SK-N-SH (cell line): ENCODE measurements around the gene PLEKHA4.

ENCODE experiments used
- CHD2 ChIP-seq: fragments of 150-350 bp; IDR thresholded peaks from 2 replicates; pipeline ENCODE4 v1.6.1; 2018; ENCODE audit warnings: low read length; ENCODE audit not compliant: partially characterized antibody
- CTCF ChIP-seq: fragments of 200-600 bp; sonication (generic); IDR thresholded peaks from 2 replicates; pipeline ENCODE4 v1.6.1; 2017; ENCODE audit warnings: antibody characterized with exemption, mild to moderate bottlenecking, moderate library complexity
- ELF1 ChIP-seq: IDR thresholded peaks from 2 replicates; pipeline ENCODE4 v1.4.0; 2012
- EP300 ChIP-seq, 2 experiments: IDR thresholded peaks; 2 replicates each; pipeline versions ENCODE4 v1.4.0 to v1.6.1; 2012; ENCODE audit warnings: borderline replicate concordance in 1 of 2, low read depth in 1 of 2, low read length in 1 of 2
- EZH2phosphoT487 ChIP-seq: fragments of 200-600 bp; sonication (generic); IDR thresholded peaks from 2 replicates; pipeline ENCODE4 v1.6.1; 2017; ENCODE audit warnings: low read depth, mixed run types, mild to moderate bottlenecking, antibody characterized with exemption, moderate library complexity, borderline replicate concordance
- NFIC ChIP-seq: IDR thresholded peaks from 2 replicates; pipeline ENCODE4 v1.4.0; 2012; ENCODE audit warnings: borderline replicate concordance
- NRF1 ChIP-seq: IDR thresholded peaks from 2 replicates; pipeline ENCODE4 v1.6.1; 2012; ENCODE audit warnings: low read depth, mild to moderate bottlenecking, low read length
- POLR2AphosphoS5 ChIP-seq: IDR thresholded peaks from 2 replicates; pipeline ENCODE4 v1.6.1; 2012; ENCODE audit warnings: low read depth, low read length
- RFX5 ChIP-seq: IDR thresholded peaks from 2 replicates; pipeline ENCODE4 v1.6.1; 2012; ENCODE audit warnings: mild to moderate bottlenecking, improper control_type of control experiment, low read length
- SIN3A ChIP-seq: IDR thresholded peaks from 2 replicates; pipeline ENCODE4 v1.6.1; 2012; ENCODE audit warnings: low read depth, mild to moderate bottlenecking, low read length, moderate library complexity, borderline replicate concordance
- TAF1 ChIP-seq: IDR thresholded peaks from 2 replicates; pipeline ENCODE4 v1.6.1; 2012; ENCODE audit warnings: low read depth, mild to moderate bottlenecking, low read length, moderate library complexity, borderline replicate concordance

- TF ChIP-seq CTCF = no peak
- no peak for TF ChIP-seq EZH2phosphoT487
- no peak for TF ChIP-seq POLR2AphosphoS5
- TF ChIP-seq CHD2 = no peak
- no peak for TF ChIP-seq SIN3A
- TF ChIP-seq NFIC = no peak
- TF ChIP-seq EP300 (IDR thresholded peaks at IDR 0.05; ENCODE audit: borderline replicate concordance in 1 of 2, low read depth in 1 of 2, low read length in 1 of 2) = no peak
- no peak for TF ChIP-seq RFX5
- no peak for TF ChIP-seq ELF1
- TF ChIP-seq TAF1 = no peak
- TF ChIP-seq NRF1 = no peak
These were observed 1.7 kb downstream of the PLEKHA4 start for GRCh38 chr19:48866692-48867091.
